Hypothalamus (tissue), 51 donors: ENCODE results near the gene TBC1D1.

Source experiments
- DNase-seq, 51 donors: peaks; one replicate each; lab custom pipeline; 2025; lab: John Stamatoyannopoulos, UW

Gene TBC1D1

DNA sequence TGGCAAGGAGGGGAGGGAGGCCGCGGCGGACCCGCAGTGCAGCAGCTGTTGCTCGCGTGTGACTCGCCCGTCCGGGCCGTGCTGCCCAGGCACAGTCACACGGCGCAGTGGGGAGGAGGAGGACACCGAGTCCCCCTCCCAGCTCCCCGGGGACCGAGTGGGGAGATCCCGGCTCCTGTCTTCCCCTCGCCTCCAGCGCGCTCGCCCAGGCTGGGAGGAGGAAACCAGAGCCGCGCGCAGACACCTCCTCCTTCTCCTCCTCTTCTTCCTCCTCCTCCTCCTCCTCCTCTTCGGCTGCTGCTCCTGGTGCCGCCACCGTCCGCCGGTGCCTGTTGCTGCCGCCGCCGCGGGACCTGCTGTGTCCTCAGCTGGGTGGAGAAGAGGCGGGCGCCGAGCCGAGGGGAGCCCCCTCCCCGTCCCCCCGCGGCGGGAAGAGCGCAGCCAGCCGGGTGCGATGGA, at the start of gene TBC1D1:
TBC1D1 (plus strand) TSS at position 284 of the 459 bp plus-strand sequence. CDS start 11,012 bp downstream, outside the sequence.
- DNase-seq = peak in 30 of 51 donors; percentile 12 to 77 (median 44)

- DNase-seq = no peak
These were observed 46.7 kb upstream of the TBC1D1 start for GRCh38 chr4:37844204-37844603.

- DNase-seq = no peak
These were observed 45.7 kb upstream of the TBC1D1 start for GRCh38 chr4:37845201-37845600.

DNA sequence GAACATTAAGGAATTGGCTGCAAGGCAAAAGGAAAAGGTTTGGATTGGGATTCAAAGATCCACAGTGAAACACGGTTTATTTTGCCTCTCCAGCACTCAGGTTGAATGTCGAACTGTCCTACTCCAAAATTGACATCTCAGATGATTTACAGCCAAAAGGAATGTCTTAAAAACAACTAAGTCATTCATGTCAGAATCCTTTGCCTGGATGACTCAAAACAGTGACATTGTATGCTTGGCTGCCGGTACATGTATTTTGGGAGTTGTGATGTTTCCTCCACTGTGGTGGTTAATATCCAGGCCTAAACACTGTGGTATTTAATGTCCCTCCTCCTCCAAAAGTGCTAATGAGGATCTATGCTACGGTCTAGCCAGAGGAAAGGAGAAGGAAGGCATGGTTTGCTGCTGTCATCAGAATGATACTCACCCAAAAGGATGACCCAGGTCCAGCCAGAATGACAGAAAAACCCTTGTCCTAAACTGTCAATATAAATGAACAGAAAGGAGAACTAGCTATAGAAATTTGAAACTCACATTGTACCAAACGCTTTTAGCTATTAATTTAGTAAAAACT, 43.5 kb upstream of the TBC1D1 start:
- no peak for DNase-seq

DNA sequence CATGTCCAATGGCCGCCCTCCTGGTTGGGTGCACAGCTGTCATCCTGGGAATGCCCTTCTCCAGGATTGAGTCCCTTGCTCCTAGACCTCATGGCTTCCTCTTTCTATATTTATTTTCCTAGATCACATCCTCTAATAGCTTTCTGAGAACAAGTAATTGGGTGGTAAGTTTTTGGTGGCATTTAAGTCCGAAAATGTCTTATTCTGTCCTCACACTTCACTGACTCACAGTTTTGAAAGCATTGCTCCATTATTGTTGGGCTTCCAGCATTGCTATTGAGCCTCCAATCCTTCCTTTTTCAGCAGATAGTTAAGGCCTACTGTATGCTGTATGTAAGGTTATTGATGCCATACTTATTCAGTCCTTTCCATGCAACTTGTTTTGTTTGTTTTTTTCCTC, 38.5 kb upstream of the TBC1D1 start:
- no peak for DNase-seq

- no peak for DNase-seq
These were observed 32.8 kb upstream of the TBC1D1 start for GRCh38 chr4:37858112-37858511.

DNA sequence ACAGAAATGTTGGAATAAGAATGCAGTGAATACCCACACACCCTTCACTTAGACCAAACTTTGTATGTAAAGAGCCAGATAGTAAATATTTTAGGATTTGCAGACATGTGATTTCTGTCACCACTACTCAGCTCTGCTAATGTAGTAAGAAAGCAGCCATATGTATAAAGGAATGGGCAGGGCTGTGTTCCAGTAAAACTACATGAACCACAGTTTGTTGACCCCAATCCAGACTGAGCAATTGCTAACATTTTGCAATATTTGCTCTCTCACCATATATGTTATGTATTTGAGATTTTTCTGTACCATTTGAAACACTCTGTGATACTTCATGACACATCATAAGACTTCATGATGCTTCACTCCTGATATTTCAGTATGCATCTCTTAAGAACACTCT, 32.0 kb upstream of the TBC1D1 start:
- no peak for DNase-seq

DNA sequence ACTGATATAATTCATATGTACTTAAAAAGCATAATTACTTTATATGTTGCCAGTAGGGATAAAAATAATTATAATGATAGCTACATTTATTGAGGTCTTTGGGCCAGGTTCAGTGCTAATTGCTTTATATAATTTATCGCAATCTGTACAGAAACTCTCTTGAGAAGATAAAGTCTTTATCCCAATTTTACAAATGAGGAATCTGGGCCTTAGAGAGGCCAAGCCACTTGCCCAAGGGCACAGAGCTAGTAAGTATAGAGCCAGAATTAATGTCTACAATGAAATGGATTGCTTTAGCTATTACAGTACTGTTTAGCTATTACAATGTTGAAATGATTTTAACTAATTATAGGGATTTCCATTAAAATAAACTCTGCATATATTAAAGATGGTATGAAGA, 30.6 kb upstream of the TBC1D1 start:
- no peak for DNase-seq

DNA sequence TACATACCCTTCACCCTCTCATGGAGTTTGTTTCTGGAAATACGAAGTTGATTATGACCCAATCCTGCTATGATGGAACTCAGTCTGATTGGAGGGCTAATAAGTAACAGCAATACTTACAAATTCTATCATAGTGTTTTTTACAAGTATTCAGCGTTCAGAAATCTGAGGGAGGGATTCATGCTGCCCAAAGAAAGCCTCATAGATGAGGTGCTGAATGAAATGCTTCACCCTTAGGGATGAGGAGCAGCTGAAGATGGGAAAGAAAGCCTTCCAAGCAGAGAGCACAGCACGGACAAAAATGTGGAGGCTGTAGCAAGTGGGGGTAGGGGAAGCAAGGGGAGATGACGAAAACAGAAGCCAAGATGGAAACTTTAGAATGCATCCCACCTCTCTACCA, 27.9 kb upstream of the TBC1D1 start:
- DNase-seq = no peak

DNA sequence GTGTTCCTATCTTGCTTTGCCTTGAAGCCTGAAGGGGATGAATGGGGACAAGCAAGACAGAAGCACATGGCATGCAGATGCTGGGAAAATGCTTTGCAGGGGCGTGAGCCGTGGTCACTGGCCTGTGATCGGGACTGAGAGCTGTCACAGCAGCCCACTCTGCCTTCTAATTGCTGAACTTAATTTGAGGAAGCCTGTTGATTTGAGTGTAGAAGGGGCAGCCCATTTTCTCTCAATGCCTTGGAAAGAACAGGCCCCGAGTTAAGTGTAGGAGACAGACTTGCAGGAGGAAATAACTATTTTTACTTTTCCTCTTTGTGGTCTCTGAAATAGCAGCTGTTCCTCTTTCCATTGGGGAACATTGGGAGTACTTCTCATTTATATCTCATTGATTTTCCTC, 26.1 kb upstream of the TBC1D1 start:
- DNase-seq = peak in 5 of 51 donors; percentile 3 to 34 (median 7)

DNA sequence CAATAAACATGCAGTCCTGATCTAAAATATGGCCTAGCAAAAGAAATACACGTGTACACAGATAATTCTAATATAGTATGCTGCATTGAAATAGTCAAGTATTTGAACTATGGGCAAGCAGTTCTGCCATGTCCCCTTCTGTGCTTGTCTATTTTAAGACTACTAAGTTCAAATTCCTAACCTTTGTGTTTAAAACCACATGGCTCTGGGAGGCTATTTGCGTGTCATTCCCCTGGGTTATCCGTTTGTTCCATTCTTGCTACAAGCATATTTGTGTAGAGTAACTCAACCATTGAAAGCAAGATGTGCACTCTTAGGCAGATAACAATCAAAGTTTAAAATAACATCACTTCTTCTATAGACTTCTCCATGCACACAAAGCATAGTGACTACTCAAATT, 25.4 kb upstream of the TBC1D1 start:
- no peak for DNase-seq

DNA sequence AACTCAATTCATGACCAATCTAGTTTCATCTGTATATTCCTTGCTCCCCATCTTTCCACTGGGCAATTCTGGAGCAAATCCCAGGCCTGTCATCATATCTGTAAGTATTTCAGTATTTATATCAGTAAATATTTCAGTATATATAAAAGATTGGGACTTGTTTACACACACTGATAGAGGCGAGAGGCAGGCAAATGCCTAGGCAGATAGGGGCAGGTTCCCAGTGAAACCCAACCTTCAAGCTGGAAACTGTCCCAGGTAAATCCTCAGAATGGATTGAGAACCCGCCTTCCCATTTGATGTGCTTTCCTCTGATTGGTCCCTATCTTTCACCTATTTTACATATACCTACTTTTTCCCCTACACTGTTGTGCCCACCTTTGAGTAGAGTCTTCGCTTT, 23.8 kb upstream of the TBC1D1 start:
- DNase-seq = no peak

GRCh38 chr4:37868238-37868637, 22.6 kb upstream of the TBC1D1 start:
- no peak for DNase-seq

GRCh38 chr4:37872310-37872988, 18.4 kb upstream of the TBC1D1 start:
- no peak for DNase-seq

DNA sequence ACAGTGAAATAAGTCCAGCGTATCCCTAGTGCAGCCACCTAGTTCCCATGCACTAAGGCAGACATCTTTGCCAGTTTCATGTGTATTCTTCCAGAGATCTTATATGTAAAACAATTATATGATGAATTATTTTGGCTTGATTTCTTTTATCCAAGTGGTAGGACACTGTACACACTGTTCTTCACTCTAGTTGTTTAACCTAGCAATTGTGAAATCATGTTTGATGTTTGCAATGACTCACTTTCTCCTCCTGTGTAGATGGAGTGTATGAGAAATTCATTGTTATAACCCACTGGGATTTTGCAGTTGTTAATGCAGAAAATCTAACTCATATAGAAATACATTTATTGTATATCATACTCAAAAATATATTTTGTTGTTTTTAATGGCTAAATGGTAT, 17.5 kb upstream of the TBC1D1 start:
- DNase-seq = no peak

DNA sequence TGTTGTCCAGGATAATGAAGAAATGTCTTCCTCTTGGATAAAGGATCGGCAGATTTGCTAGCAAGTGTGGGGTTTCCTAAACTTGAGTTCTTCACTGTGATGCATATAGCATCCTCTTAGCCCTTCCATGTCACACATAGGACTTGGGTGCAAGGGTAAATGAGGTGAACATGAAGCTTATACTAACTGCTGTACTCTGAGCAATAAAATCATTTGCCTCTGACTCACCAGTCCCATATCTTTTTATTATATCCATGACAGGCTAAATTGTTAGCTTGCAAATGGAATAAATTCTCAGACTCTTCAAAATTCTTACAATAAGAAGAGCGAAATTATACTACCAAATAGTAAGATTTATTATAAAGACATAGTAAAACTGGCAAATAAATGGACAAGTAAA, 14.7 kb upstream of the TBC1D1 start:
- no peak for DNase-seq

DNA sequence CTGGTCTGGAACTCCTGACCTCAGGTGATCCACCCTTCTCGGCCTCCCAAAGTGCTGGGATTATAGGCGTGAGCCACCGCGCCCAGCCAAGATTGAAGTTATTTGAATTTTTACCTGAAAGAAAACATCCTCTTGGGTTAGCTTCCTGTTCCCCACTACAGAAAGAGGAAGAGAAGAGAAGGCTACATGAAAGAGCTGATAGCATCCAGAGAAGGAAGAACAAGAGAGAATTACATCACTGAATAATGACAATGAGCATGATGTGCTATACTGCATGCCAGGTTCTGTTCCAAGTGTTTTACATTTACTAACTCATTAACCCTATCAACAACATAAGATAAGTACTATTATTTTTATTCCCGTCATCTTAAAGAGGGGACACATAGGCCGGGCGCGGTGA, 11.5 kb upstream of the TBC1D1 start:
- DNase-seq = no peak

DNA sequence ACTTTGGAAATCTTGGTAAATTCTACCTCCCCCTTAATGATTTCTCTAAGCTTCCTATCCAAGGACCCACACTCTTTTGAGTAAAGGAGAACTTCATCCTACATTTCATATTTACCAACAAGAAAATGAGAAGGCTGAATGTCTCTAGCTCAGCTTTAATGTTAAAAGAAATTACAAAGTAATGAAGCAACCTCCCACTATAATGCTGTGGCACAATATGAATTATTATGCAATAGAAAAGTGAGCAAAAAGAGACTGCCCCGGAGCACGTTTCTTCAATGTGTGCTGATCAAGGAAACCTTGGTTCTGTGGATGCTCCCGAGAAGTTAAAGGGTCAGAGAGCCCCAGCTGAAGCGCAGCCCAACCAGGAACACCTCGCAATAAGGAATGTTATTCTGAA, 9.1 kb upstream of the TBC1D1 start:
- DNase-seq = no peak

- DNase-seq = no peak
These were observed 8.1 kb upstream of the TBC1D1 start for GRCh38 chr4:37882665-37883296.

GRCh38 chr4:37884855-37885487, 5.9 kb upstream of the TBC1D1 start:
- no peak for DNase-seq

DNA sequence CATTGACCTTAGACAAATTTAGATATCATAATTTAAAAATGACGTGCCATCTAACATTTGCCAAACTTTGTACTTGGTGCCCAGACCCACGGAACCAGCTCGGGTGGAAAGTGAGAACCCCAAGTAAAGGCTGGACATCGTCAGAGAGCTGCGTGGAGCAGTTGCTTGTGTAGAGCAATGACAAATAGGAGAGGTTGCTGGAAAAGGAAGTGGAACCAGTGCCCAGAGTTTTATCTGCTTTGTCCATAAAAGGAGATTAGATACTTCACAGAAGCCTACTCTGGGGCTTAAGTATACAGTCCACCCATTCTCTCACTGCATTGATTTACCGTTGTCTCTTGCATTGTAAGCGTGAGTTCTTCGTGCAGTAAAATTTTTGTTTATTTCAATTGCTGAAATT, 5.4 kb upstream of the TBC1D1 start:
- DNase-seq = no peak
